ENCODE measurements around the gene TEX54. TPM values are rescaled to one million over a fixed set of nuclear protein-coding genes. Genes with fewer than 3 reads are reported as not detected.

TEX54 gene
- total RNA-seq, 4 donors from 2014 or later = not detected

DNA sequence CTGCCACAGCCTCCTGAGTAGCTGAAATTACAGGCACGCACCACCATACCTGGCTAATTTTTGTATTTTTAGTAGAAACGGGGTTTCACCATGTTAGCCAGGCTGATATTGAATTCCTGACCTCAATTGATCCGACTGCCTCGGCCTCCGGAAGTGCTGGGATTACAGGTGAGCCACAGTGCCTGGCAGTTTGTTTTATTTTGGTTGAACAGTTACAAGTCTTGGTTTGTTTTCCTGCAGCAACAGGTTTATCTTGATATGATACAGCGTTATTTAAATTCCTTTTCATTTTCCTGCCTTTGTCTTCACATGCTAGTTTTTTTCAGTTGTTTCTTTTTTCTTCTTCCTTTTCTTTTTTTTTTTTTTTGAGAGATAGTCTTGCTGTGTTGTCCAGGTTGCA lies 44.1 kb upstream of the TEX54 start:
- in situ Hi-C loops (cut with MboI; ENCODE audit: low pct_ligation_motif_present in 1 of 4, low pct_unique_long_range_greater_than_20kb in 1 of 4, low sequenced_read_pairs in 3 of 4) = loop anchor here in 1 of 4 donors (25.0 kb wide), 1 partner anchor 489 kb away; no protein-coding TSS in a partner anchor
- peaks cover 9 to 18% (median 14%) of the 10 kb centered on the region in 4 donors for H3K4me1 ChIP-seq

GRCh38 chr11:62875698-62876478 lies 43.2 kb upstream of the TEX54 start:
- Histone ChIP-seq H3K36me3 (no peaks in the 10 kb centered on the region), H3K27ac (no peak overlapping the region), H3K4me1 (peaks cover 9 to 18% (median 13%) of the 10 kb centered on the region in 4 donors), H3K27me3 (no peaks in the 10 kb centered on the region), H3K9me3 (no peaks in the 10 kb centered on the region), H3K4me3 (no peak overlapping the region)
- DNase-seq = no peak
- WGBS, 2 donors (ENCODE audit: low coverage in 1 of 2) = 87% methylated on average over 7 of the region's 7 CpGs; no CpG with 5 or more reads in 1 of the 2 donors
- in situ Hi-C loops (cut with MboI; ENCODE audit: low pct_ligation_motif_present in 1 of 4, low pct_unique_long_range_greater_than_20kb in 1 of 4, low sequenced_read_pairs in 3 of 4) (loop anchor here in 1 of 4 donors (25.0 kb wide), 1 partner anchor 489 kb away; no protein-coding TSS in a partner anchor), intact Hi-C loops (cut with DNase I; ENCODE audit: low total_unique reads) (no loop called here)
- TF ChIP-seq POLR2A (IDR thresholded peaks at IDR 0.05) (no peak), POLR2AphosphoS5 (IDR thresholded peaks at IDR 0.05) (no peak), EP300 (IDR thresholded peaks at IDR 0.05; ENCODE audit: low read depth) (no peak)
- TF ChIP-seq, protein P1, sequence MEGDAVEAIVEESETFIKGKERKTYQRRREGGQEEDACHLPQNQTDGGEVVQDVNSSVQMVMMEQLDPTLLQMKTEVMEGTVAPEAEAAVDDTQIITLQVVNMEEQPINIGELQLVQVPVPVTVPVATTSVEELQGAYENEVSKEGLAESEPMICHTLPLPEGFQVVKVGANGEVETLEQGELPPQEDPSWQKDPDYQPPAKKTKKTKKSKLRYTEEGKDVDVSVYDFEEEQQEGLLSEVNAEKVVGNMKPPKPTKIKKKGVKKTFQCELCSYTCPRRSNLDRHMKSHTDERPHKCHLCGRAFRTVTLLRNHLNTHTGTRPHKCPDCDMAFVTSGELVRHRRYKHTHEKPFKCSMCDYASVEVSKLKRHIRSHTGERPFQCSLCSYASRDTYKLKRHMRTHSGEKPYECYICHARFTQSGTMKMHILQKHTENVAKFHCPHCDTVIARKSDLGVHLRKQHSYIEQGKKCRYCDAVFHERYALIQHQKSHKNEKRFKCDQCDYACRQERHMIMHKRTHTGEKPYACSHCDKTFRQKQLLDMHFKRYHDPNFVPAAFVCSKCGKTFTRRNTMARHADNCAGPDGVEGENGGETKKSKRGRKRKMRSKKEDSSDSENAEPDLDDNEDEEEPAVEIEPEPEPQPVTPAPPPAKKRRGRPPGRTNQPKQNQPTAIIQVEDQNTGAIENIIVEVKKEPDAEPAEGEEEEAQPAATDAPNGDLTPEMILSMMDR (IDR thresholded peaks at IDR 0.05) = no peak

More for the DNA sequence above, 44.1 kb upstream of the TEX54 start:
- Histone ChIP-seq H3K27me3 (no peaks in the 10 kb centered on the region), H3K27ac (no peak overlapping the region), H3K9me3 (no peaks in the 10 kb centered on the region), H3K4me3 (no peak overlapping the region), H3K36me3 (no peaks in the 10 kb centered on the region)
- intact Hi-C loops (cut with DNase I; ENCODE audit: low total_unique reads) = no loop called here
- TF ChIP-seq EP300 (IDR thresholded peaks at IDR 0.05; ENCODE audit: low read depth) (no peak), POLR2AphosphoS5 (IDR thresholded peaks at IDR 0.05) (no peak), POLR2A (IDR thresholded peaks at IDR 0.05) (no peak)
- TF ChIP-seq, protein P1 (IDR thresholded peaks at IDR 0.05) = no peak
- WGBS, 2 donors (ENCODE audit: low coverage in 1 of 2) = 92% methylated on average over 1 to 6 of the region's 6 CpGs
- DNase-seq = no peak

DNA sequence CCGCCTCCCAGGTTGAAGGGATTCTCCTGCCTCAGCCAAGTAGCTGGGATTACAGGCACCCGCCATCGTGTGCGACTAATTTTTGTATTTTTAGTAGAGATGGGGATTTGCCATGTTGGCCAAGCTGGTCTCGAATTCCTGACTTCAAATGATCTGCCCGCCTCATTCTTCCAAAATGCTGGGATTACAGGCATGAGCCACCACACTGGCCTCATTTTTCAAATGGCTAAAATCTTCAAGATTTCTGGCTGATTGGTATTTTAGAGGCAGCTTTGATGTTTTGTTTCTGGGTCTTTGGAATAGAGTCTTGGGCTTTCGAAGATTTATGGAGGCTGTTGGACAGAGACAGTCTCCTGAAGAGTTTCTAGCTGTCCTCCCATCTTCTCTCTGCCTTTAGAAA lies 42.2 kb upstream of the TEX54 start:
- WGBS, 2 donors (ENCODE audit: low coverage in 1 of 2) = 98 to 100% methylated on average over 2 to 7 of the region's 7 CpGs
- H3K9me3 ChIP-seq = no peaks in the 10 kb centered on the region
- H3K4me3 ChIP-seq = no peak overlapping the region
- H3K4me1 ChIP-seq = peaks cover 4 to 11% (median 8%) of the 10 kb centered on the region in 4 donors
- H3K27me3 ChIP-seq = no peaks in the 10 kb centered on the region
- H3K27ac ChIP-seq = no peak overlapping the region
- no peak for DNase-seq
- intact Hi-C loops (cut with DNase I; ENCODE audit: low total_unique reads) = no loop called here
- no peak for TF ChIP-seq EP300 (IDR thresholded peaks at IDR 0.05; ENCODE audit: low read depth)
- TF ChIP-seq, protein P1 (IDR thresholded peaks at IDR 0.05) = no peak
- TF ChIP-seq POLR2A (IDR thresholded peaks at IDR 0.05) = no peak
- TF ChIP-seq POLR2AphosphoS5 (IDR thresholded peaks at IDR 0.05) = no peak
- no peaks in the 10 kb centered on the region for H3K36me3 ChIP-seq
- in situ Hi-C loops (cut with MboI; ENCODE audit: low pct_ligation_motif_present in 1 of 4, low pct_unique_long_range_greater_than_20kb in 1 of 4, low sequenced_read_pairs in 3 of 4) = loop anchor here in 3 of 4 donors (25.0 kb wide), 2 partner anchors 288 to 488 kb away; partner anchors contain the start of gene TUT1 (in 1 of the 3)

GRCh38 chr11:62865635-62866034 lies 33.0 kb upstream of the TEX54 start:
- in situ Hi-C loops (cut with MboI; ENCODE audit: low pct_ligation_motif_present in 1 of 4, low pct_unique_long_range_greater_than_20kb in 1 of 4, low sequenced_read_pairs in 3 of 4) (loop anchor here in 3 of 4 donors (10.0 to 25.0 kb wide), 3 partner anchors 81 to 478 kb away; partner anchors contain the start of genes TMEM179B (in 1 of the 3) and TUT1 (in 1 of the 3)), intact Hi-C loops (cut with DNase I; ENCODE audit: low total_unique reads) (loop anchor here (2.0 kb wide), 1 partner anchor 79 kb away; the partner anchor contains the start of gene TMEM179B)
- Histone ChIP-seq H3K27me3 (no peaks in the 10 kb centered on the region), H3K9me3 (no peaks in the 10 kb centered on the region), H3K36me3 (no peaks in the 10 kb centered on the region), H3K4me3 (no peak overlapping the region), H3K4me1 (peaks cover 0 to 7% (median 2%) of the 10 kb centered on the region in 4 donors), H3K27ac (no peak overlapping the region)
- WGBS, 2 donors (ENCODE audit: low coverage in 1 of 2) = 54 to 76% methylated on average over 6 of the region's 6 CpGs
- DNase-seq = no peak
- no peak for TF ChIP-seq POLR2AphosphoS5 (IDR thresholded peaks at IDR 0.05)
- TF ChIP-seq, protein P1 (IDR thresholded peaks at IDR 0.05) = no peak
- TF ChIP-seq EP300 (IDR thresholded peaks at IDR 0.05; ENCODE audit: low read depth) = no peak
- no peak for TF ChIP-seq POLR2A (IDR thresholded peaks at IDR 0.05)
